ENCODE results near the gene HEMK1.
A peak's percentile ranks its signal among the peaks of the same experiment; 100 is the strongest.

Gene HEMK1

DNA sequence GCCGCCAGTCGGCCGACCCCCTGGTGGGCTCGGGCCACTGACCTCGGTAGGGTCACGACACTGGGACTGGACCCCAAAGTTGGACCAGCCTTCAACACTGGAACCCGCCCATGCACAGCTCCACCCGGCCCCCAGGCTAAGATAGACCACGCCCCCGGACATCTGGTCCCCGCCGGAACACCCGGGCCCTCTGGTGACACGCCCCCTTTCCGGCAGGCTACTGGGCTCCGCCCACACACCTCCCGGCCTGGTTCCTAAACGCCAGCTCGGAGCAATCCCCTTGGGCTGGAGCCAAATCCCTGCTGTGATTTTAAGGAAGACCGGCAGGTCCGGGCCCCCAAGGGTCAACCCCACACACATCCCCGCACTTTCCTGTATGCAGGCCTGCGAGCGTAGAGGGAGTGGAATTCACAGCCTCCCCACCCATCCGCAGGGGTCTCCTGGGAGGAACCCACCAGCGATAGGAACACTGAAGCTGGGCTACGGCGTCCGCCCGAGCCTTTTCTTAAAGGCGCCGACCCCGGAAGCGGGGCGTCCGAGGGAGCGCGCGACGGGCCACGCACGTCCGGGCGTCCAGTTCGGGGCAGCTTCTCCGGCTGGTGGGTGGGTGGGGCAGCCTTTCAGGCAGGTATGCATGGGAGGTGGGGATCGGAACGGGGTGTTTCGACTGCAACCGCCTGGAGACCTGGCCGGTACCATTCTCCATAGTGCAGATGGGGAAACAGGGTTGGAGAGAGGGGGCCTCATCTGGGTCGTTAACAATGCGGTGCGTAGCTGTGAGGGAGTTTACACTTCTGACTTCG, at the start of gene HEMK1:
TSS of gene HEMK1 (plus strand) at position 576 of the 803 bp plus-strand sequence. CDS start 1,583 bp downstream, outside the sequence.
- peak; percentile 94 for DNase-seq

- no peak for DNase-seq
Measured at GRCh38 chr3:50520849-50521248, 48.5 kb upstream of the HEMK1 start.

- no peak for DNase-seq
Measured at GRCh38 chr3:50521572-50521971, 47.8 kb upstream of the HEMK1 start.

DNA sequence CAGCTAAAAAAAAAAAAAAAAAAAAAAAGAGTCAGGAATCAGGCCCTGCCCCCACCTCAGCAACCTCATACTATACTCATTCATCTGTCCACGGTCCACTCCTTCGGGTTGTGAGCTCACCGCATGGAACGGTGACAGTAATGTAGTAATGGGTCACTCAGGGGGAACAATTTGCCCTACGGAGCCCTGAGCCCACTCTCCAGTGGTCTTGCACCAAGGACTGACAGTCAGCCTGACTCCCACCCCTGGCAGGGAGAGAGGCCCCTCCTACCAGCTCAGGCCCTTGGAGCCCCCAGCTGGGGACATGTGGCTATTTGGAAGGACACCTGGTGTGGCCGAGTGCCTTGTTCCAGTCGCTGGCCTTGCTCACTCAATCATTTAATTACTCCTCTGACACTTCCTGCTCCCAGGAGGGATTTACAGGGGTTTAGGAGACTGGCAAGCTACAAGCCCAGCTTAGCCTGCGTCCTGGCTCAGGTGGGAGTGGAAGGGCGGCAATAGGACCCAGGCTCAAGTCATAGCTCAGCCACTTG, 46.0 kb upstream of the HEMK1 start:
- no peak for DNase-seq

DNA sequence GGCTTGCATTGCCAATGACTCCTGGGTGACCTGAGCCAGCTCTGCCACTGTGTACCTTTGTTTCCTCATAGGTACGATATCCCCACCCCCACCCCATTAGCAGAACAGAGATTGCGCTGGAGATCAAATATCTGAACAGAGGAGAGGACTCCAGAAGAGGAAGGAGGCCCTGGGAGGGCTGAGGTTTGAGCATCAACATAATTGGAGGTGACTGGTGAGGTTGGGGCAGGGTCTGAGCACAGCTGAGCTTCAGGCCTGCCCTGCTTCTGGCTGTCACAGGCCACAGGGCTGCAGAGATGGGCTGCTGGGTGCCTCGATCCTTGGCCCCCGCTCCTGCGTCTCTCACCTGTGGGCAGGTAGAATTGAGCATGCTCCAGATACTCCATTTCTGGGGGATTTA, 44.6 kb upstream of the HEMK1 start:
- DNase-seq: no peak

DNA sequence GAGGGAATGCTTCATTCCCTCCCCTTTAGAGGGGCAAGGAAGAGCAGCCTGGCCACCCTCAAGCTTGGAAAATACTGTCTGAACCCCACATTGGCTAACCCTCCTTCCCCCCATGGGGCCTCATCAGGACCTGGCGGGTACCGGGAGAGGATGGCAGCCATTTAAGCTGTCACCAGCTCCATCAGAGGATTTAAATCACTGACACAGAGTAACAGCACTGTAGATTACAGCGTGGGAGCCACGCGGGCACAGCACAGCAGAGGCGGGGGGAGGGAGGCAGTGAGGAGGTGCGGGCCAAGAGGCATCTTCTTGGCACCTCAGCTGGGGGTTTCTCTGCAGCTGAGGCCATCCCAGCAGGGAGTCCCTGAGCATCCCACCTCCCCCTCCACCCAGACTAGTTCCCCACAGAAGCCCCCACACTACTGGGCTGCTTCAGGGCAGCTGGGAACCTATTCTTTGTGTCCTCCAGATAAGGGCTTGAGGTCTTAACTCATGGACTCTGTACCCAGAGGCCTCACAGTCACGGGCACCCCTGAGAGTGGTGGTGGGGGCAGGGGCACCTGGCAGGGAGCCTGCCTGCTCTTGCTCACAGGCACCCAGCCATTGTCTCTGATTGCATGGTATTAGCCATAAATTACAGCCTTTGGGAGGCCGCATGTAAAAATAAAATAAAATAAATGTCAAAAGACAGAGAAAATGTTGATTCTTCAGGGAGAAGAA, 44.0 kb upstream of the HEMK1 start:
- DNase-seq: no peak

DNA sequence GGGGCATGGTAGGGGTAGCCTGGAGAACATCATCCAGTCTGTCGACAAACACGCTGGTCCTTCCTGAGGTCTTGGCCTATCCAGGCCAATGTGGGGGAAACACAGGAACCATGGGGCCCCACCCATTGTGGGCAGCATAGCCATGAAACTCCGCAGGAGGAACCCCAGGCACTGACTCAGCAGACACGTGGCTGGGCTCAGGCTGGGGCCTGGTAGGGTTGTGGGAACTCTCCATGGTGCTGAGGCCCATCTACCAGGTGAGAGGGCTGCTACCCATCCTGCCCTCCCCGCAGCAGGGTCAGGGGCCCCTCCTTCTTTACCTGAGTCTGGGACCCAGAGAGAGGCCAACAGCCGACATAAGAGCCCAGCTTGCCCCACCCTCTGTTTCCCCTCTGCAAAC, 43.3 kb upstream of the HEMK1 start:
- peak; percentile 54 for DNase-seq

DNA sequence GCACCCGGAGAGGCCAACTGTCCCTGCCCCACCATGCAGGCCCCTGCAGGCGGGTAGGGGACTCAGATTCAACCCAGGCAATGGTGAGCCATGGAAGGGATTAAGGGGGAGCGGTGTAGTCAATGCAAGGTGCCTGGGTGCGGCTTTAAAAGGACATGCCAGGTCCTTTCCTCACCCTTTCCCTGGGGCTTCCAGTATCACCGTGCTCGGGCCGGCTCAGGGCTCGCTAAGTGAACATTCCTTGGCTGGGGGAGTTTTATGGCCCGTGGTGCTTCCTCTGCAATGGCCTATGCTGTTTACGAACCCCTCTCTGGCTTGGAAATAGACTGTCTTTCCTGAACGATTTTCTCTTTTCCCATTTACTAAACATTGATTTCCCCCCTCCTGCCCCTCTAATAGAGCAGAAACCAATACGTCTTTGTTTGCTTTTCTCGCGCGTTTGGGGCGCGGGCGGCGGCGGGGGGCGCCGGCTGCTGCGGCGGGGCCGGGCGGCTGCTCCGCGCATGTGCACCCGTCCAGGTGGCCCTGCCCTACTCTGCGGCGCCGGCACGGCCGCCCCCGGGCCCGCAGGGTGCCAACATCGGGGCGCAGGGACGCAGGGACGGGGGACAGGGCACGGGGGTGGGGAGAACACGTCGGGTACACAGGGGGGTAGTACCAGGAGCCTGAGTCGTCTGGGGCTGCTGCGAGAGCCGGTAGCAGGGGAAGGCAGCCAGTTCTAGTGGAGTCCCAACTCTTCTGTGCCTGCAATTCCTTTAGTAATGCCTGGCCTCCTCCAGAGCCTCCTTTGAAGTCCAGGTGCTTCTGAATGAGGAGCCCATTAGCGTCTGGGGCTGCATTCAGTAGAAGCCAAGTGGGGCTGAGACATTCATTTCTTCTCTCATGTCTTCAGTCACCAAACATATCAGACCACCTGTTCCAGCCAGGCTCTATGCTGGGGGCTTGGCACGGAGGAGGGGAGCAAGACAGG, 39.0 kb upstream of the HEMK1 start:
- no peak for DNase-seq

GRCh38 chr3:50531201-50531600, 38.1 kb upstream of the HEMK1 start:
- DNase-seq: no peak

DNA sequence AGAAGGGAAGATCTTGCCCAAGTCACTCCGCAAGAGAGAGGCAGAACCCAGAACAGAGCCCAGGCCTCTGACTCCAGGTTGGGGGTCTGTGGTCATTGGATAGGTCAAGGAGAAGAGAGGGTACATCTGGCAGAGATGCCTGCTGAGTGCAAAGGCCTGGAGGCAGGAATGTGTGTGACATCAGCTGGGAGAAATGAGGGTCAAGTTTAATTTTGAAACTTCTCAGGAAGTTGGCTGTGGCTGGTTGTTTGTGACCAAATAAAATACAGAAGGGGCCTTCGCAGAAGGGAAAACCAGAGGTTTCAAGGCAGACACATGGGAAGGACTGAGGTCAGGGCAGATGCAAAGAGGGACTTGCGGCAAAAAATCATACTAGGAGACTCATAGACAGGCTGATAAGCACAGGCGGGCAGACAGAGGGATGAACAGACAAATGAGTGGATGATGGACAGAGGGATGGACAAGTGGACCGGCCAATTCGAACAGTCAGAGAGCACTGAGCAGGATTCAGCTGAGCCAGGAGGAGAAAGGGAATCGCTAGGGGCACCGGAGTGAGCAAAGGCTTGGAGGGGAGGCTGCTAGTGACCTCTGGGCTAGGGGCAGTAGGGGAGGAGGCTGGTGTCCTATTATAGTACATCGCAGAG, 37.1 kb upstream of the HEMK1 start:
- DNase-seq: no peak

DNA sequence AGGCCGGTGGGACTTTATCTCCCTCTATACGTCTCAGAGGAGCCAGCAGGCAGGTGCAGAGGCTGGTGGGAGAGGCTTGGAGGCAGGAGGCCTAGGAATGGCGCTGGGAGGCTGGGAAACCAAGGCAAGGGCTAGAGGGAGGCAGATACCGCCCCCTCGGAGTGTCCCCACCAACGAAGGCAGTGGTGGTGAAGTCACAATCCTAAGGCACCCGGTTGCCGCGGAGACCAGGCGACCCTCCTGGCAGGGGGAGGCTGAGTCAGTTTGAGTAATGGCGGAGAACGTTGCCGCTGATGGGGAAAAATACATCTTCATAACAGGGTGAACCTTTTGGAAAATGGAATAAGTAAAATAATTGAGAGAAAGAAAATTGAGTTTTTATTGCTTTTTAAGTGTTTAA, 36.0 kb upstream of the HEMK1 start:
- no peak for DNase-seq

DNA sequence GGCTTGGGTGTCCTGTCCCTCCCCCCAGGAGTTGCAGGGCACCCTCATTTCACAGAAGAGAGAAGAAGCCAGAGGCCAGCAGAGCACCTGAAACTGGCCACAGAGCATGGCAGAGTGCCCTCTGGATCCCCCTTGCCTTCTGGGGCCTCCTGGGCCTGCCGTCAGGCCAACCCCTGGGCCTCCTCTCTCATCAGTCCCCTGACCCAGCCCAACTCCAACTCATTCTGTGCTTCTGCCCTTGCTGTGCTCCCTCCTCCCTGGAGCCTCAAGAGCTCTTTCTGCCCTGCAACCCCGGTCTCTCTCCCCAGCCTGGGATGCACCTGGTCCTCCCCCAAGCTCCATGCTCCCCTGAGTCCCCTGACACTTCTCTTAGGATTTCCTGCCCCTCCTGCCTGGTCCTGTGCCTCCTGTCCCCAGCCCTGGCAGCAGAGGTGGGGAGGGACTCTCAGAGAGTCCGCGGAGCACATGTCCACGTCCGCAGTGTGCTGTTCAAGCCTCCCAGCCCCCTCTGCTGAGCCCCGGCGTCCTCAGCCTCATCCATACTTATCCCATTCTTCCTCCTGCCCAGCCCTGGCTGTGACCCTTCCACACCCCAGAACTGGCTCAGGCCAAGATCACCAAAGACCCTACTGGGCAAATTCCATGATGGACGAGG, 35.4 kb upstream of the HEMK1 start:
- DNase-seq: no peak

- no peak for DNase-seq
Measured at GRCh38 chr3:50534681-50535330, 34.5 kb upstream of the HEMK1 start.

DNA sequence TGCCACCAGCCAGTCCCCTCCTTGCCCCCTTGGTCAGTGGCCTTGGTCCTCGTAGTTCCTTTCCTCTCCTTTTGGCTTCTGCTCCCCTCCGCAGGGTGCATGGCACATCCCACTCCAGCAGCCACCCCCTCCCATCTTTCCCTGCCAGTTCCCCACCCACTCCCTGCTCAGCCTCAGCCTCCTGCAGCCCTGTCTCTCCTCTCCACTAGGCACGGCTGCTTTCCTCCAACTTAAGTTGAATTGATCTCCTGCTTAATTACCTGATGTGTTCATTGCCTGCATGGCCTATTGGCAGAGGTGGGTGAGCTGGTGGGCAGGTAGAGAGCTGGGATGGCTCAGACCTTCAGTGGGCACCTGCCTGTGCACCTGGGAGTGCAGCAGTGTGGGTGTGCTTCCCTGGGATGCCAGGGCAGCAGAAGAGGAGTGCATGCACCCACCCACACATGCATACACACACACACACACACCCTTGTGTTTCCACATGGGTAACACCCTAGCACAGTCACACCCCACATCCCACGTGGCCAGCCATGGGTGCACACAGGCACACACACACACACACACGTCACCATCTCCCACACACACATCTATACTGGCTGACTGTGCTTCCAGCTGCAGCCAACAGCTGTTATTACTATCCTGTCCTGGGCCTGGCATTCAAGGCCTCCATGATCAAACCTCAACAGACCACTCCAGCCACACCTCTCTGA, 32.7 kb upstream of the HEMK1 start:
- DNase-seq: no peak

DNA sequence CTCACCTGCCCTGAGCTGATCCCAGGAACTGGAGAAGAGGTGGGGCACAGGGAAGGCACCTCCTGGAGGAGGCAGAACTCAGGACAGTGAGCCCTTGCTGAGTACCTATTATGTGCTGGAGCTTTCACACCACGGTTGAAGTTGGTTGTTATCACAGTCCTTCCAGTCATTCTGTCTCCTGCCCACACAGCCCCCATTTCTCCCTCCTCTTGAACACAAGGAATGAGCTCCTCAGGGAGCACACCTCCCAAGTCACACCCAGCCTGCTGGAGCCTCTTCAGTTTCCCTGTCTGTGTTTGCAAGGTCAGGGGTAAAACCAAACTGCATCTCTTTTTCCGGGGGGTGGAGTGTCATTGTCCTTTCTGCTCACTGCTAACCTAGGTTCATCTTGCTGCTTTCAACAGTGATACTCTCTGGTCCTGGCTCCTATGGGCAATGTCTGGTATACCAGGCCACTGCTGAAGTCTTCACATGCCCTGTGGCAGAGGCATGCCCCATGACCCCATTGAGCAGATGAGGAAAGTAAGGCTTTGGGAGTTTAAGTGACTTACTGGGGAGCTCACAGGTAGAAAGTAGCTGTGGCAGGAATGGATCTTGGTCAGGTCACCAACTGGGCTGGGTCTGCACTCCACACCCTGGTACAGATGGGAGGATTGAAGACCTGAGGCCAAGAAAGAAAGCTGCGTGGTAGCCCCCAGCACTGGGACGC, 31.7 kb upstream of the HEMK1 start:
- no peak for DNase-seq

DNA sequence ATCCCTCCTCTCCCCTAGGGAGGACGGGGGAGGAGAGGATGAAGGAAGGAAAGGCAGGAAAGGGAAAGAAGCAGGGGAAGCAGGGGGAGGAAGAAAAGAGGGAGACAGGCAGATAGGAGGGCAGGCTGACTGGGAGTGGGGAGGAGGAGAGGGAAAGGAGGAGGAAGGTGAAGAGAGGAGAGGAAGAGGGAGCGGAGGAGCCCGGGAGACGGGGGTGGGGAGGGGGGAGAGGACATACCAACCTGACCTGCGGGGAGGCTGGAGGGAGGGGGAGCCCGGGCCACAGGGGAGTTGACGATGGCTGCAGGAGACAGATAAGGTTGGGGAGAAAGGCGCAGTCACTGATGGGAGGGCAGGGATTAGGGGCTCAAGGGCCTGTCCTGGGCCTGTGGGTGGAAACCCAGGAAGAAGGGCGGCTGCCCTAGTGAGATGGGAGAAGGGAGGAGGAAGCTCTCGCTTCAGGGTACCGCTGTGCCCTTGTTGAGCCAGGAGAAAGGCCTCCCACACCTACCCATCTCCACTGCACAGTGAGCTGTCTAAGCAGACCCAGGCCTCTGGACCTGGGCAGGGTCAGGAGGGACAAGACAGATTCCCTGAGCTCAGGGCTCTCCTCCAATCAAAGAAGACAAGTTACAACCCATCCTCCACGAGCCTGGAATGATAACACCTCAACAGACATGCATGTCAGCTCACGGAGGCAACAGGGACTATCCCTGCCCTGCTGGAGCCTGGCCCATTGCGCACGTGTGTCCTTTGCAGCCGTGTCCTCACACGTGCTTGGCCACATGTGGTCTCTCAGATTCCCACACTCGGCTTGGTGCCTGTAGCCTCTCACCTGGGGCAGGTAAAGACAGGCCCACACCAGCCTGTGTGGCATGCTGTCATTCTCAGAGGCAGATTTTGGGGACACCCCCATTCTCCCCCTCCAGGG, 29.7 kb upstream of the HEMK1 start:
- DNase-seq: no peak

DNA sequence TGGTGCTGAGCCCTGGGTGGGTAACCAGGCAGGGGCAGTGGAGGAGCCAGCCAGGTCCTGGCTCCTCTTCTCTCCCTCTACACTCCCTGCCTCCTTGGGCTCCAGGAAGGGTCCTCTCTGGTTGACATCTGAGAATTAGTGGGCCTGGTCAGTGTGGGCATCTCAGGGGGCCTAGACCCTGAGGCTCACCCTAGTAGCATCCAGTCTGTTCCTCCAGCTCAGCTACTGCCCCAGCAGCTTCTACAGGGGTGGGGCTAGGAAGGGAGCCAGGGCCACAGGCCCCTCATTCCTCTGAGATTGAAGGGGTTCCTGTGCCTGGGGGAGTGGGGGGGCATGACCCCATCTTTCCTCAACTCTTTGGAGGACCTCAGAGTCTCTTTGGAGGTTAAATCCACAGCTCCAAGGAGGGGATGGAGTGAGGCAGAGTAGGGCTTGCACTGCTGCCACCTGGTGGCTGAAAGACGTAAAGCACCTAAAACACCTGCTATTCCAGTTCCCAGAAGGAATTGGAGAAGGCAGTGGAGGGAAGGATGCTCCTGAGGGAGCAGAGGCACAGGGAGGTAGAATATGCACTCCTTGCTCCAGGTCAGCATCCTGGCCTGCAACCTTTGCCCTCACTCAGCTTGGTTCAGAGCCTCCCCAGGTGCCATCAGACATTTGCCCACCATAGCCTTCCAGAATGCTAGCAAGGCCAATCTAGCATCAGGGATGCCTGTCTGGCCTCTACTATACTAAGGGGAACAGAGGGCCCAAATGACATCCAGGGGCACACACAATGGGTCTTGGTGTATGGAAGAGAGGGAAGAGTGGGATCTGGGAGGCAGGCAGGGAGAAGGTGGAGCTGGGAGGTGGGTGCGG, 26.9 kb upstream of the HEMK1 start:
- peak; percentile 66 for DNase-seq

DNA sequence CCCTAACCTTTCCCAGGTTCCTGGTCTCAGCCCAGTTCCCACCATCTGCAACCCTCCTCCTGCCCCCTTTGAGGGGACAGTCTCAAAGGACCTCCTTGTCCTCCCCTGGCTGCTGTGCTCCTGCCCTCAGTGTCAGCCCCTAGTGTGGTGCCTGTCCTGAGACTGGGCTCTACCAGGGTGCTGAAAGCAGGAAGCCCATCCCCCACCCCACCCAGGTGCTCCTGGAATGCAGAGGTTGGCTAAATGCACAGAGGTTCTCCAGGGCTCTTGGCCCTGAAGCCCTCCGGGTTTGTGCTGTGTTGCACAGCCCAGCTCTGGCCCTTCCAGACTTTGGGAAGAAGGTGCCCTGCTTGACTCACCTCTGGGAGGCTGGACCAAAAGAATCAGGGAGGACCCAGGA, 23.5 kb upstream of the HEMK1 start:
- DNase-seq: no peak

Measured in activated naive CD4-positive, alpha-beta T cell treated with Interleukin-2 at 50 U/mL for 16 hours (primary cell).